Measurements from ENCODE around the gene PTGES2.

PTGES2 gene

DNA sequence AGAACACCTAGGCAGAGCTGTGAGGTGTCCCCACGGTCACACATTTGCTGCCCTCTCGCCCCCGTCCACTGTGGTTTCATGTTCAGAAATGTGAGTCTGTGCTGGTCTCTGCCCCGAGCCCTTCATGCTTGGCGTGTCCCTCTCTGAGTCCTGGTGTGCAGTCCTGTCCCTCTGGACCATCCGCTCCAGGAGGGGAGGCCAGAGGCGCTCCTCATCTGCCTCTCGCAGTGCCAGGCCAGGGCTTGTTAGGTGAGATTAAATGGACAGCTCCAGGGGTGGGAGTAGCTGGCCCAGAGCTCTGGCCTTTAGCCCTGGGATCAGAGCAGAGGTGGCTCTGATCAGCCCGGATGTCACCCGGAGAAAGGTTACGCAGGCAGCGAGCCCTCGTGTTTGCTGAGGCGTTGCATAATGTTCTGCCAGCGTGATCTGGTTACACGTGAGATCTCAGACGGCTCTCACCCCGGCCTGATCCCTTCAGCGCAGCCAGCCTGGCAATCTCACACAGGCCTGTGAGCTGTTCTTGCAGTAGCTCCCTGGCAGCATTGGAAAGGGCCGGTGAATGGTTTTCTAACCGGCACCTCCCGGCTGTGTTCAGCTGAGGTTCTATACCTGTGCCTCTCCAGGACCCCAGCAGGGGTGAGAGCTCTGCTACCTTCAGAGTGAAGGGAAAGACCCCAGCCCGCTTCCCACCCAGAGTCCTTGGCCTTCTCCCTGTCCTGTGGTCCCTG lies 24.5 kb downstream of the PTGES2 start:
- peak; percentile 46 for DNase-seq (ENCODE audit: low spot score)

- DNase-seq (ENCODE audit: low spot score) = no peak
These were observed 25.3 kb downstream of the PTGES2 start for GRCh38 chr9:128102196-128102595.

- DNase-seq (ENCODE audit: low spot score) = no peak
These were observed 25.8 kb downstream of the PTGES2 start for GRCh38 chr9:128101690-128102089.

DNA sequence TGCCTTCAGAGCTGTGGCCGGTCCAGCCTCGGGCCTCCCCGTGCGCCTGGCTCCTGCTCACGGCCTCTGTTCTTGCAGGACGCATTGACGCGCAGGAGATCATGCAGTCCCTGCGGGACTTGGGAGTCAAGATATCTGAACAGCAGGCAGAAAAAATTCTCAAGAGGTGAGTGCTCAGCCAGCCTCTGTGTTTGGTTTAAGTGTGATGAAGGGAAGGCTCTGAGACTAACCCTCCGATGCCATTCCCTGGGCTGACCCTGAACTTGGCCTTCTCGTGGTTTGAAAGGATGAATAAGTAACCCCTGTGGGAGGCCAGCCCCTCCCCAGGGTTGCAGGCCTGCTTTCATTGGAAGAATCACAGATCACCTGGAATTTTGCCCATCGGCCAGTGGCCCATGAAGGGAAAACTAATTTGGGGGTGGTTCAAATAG lies 26.3 kb downstream of the PTGES2 start:
- DNase-seq (ENCODE audit: low spot score) = no peak

DNA sequence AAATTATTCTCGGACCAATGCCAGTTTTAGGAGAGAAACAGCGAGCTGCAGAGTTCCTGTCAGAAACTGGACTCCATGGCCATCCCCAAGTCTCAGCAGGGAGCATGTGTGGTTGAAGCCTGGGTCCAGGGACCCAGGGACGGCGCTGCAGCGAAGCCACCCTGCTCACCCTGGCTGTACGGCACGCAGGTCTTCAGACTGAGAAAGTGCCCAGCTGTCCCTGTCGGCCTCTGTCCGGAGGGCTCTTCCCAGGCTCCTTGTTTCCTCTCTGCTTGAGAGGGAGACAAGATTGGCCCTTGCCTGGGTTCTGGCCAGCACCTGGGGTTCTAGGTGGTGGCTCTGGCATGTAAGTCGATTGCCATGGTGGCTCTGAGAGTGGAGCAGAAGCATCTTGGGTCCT lies 26.9 kb downstream of the PTGES2 start:
- DNase-seq (ENCODE audit: low spot score) = no peak

DNA sequence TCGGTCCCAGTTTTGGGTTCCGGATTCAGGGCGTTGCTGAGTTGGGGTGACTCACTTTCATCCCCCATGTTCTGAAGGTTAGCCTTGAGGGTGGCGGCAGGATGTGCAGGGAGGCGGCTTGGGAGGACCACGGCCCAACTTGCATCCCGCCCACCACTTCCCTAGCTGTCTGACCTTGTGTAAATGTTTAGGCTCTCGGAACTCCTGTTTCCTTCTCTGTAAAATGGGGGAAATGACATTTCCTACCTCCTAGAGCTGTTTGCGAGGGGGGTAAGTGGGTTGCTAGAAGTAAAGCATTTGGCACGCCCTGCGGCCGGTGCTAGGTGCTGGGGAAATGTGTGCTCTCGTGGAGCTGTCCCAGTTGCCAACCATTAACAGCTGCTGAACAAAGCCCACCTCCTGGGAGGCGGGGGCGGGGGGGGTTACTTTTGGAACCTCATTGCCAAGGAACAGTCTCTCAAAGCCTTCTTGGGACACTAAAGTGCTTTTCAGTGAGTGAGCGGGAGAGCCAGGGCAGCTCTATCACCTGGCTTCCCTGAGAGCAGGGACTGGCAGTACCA lies 27.5 kb downstream of the PTGES2 start:
- no peak for DNase-seq (ENCODE audit: low spot score)

GRCh38 chr9:128099231-128099931 lies 28.1 kb downstream of the PTGES2 start:
- DNase-seq (ENCODE audit: low spot score) = no peak

DNA sequence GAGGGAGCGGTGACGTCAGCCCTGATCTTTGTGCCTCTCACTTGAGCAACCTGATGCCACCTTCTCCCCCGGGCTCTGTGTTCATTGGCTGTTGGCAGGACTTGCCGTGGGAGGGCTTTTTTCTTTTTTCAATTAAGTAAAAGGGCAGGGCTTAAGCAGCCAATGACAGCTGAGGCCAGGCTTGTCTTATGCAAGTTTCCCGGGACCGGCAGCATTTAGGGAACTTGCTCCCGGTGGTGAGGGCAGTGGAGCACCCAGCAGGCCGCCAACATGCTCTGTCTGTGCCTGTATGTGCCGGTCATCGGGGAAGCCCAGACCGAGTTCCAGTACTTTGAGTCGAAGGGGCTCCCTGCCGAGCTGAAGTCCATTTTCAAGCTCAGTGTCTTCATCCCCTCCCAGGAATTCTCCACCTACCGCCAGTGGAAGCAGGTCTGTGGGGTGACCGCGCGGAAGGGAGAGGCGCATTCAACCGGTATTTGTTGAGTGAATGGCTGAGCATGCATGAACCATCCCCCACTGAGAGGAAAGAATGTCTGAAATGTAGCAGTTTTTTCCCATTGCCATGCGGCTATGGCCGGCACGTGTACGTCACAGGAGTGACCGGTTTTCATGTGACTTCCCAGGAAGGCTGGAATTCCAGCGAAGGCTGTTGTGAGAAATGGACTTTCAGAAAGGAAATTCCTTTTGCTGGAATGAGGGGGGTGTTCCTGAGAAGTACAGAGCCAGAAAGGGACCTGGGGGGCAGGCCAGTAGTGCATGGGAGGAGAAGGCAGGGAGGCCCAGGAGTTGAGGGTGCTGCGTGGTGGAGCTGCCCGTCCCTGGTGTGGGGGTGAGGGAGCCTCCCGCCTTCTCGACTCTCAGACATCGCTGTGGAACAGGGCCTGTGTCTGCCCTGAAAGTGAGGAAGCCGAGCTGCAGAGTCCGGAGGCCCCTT lies 29.0 kb downstream of the PTGES2 start:
- peak; percentile 98 for DNase-seq (ENCODE audit: low spot score)

- DNase-seq (ENCODE audit: low spot score) = no peak
These were observed 29.8 kb downstream of the PTGES2 start for GRCh38 chr9:128097543-128098296.

DNA sequence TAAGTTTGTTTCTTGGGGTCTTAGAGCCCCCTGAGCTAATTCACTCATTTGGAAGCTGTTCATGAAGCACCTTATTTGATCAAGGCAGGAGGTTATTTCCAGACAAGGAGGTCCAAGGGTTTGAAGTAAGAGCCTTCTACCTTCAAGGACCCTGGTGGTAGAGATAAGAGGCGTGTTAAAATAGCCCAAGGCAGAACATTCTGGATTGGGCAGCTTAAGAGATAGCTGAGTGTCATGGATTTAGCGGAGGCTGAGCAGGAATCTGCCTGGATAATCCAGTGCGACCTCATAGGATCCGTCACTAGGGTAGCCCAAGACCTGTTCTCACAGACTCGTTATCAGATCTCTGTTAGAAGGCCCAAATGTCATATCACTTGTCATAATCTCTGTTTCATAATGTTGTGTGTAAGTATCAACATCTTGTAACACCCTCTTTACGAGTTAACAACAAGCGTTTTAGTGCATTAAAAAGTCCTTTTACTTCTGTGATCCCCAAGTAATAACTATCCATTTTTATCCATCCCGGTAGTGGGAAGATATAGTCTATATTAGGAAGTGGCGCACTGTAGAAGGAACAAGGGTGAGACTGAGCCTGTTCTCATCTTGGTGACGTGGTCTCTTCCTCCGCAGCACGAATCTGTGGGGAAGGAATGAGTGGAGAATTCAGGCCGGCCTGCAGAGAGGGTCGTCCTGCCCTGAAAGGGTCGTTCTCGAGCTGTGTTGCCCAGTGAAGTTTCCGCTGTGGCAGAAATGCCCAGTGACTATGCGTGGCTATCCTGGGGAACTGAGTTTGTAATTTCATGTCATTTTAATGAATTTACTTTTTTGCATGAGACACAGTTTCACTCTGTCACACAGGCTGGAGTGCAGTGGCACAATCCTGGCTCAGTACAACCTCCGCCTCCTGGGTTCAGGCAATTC lies 30.7 kb downstream of the PTGES2 start:
- no peak for DNase-seq (ENCODE audit: low spot score)

DNA sequence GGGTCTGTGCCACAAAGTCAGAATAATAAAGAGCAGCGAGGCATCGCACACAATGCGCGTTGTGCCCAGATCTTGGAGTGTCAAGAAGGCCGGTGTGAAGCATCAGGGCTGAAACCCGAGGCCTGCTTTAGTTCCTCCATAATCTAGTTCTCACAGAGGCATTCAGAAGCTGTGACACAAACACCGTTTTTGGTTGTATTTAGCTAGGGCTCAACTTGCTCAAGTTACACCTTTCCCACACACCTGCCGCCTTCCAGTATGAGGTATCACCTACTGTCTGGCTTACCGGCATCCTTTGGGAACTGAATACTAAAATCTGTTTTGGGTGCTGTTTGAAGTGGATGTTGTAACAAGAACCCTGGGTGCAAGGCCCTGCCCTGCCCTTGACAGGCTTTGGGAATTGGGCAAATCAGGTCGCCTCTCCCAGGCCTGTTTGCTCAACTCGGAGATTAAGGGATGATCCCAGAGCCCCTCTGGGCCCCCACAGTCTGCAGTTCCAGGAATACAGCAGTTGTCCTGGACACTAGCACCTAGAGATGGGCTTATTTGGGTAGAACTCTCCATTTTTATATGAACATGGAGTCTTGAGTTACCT lies 32.5 kb downstream of the PTGES2 start:
- DNase-seq (ENCODE audit: low spot score) = no peak

- peak; percentile 98 for DNase-seq (ENCODE audit: low spot score)
These were observed 33.2 kb downstream of the PTGES2 start for GRCh38 chr9:128094166-128094949.

DNA sequence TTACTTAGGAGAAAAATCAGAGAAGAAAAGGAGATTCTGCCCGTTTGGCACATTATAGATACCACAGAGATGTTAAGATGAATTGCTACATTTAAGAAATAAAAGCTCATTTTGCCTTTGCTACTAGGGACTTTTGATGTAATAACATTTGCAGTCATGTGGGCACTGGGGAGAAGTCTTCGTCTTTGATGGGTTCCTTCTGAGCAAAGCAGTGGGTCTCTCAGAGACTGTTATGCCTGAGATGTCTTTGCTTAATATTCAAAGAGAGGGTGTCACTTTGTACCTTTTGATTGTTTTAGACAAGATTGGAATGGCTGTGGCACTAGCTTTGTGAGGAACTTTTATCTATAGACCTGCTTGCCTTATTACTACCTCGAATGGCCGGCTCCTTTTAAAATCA lies 34.5 kb downstream of the PTGES2 start:
- no peak for DNase-seq (ENCODE audit: low spot score)

DNA sequence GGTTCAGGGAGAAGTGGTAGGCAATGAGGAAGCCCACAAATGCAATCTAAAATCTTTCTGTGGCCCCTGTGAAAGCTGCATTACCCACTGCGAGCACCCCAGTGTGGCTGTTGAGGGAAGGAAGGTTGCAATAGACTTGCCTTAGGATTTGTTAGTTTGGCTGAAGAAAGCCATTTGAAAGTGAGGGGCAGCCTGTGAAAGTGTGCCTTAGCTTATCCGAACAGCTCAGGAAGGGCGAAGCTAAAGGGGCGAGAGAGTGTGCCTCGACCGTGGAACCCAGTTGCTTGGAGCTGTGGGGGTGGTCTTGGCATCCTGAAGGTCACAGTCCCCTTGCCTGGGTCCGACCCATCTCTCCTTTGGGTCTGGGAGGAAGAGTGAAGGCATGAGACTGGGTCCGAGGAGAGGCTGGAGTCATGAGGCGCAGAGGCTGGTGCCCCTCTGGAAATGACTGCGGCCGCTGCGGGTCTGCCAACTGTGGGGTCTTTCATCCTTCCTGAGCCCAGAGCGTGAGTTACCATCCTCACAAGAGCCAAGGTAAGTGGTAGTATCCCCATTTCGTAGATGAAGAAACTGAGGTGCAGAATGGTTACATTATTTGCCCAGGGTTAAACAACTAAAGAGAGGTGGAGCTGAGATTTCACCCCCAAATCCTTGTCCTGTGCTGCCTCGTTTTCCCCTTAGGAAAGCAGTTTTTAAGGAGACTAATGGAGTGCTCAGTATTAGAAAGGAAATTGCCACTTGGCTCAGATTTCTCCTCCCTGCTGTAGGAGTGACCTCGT lies 35.1 kb downstream of the PTGES2 start:
- no peak for DNase-seq (ENCODE audit: low spot score)

DNA sequence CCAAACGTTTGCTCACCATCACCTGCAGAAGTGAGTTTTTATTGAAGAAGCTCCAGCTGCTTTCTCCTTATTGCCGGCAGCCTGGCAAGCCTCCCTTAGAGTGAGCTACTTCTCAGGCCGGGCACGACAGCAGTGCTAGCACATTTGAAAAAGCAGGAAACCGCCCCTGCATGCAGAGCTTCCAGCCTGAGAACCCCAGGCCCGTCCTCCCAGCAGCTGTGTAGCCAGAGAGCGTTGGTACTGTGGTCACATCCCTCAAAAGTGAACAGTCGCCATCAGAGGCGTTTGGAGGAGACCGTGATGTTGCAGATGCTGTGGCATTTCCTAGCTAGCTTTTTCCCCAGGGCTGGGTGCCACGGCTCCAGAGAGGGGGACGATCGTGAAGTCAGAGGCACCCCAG lies 36.0 kb downstream of the PTGES2 start:
- no peak for DNase-seq (ENCODE audit: low spot score)

GRCh38 chr9:128091144-128091543 lies 36.4 kb downstream of the PTGES2 start:
- peak; percentile 98 for DNase-seq (ENCODE audit: low spot score)

DNA sequence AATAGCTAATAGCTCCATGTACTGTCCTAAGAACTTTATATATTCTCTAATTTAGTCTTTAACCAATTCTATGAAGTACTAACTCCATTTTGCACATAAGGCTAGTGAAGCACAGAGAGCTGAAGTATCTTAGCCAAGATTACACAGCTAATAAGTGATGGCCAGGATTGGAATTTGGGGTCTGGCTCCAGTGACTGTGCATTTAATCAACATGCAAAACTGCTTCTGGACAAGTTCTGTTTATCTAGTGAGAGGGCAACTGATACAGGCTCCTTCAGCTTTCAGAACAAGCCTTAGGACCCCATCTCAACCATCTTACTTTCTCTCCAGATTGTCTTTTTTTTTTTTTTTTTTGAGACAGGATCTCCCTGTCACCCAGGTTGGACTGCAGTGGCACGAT lies 38.2 kb downstream of the PTGES2 start:
- no peak for DNase-seq (ENCODE audit: low spot score)

DNA sequence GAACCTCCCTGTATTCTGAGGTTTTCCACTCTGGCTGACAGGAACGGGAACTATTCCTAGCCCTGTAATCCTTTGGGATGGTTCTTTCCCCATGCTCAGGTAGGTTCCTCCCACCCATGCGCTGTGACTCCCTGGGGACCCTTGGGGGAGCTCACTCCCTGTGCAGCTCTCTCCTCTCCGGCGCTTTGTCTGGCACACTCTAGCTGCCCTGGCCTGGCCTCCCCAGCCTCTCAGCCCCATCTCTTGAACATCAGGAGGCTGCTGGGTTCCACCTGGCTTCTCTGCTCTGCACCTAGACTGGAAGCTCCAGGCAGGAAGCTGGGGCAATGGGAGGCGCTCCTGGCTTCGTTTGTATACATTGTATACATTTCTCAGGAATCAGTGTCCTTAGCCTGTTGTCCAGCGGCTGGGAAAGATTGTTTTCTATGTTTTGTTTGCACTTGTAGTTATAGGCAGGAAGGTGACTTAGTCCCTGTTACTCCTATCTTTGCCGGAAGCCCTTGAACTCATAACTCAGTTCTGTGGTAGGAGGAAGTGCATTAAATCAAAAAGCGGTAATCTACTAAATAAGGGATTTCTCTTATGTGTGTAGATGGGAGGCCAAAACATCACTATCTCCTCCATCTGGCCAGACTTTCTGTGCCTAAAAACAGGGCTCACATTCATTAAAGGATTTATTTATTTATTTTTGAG lies 39.1 kb downstream of the PTGES2 start:
- DNase-seq (ENCODE audit: low spot score) = no peak
